SK-N-MC (cell line): Measurements from ENCODE around the gene PDZD7.

Experiments
- EZH2 ChIP-seq: fragments of 200-600 bp; sonication (generic); IDR thresholded peaks from one replicate; pipeline ENCODE4 v1.6.1; 2017; ENCODE audit warnings: antibody characterized with exemption
- POLR2AphosphoS5 ChIP-seq: IDR thresholded peaks from 2 replicates; pipeline ENCODE4 v1.6.1; 2012; ENCODE audit warnings: mild to moderate bottlenecking, low read depth, low read length, borderline replicate concordance

DNA sequence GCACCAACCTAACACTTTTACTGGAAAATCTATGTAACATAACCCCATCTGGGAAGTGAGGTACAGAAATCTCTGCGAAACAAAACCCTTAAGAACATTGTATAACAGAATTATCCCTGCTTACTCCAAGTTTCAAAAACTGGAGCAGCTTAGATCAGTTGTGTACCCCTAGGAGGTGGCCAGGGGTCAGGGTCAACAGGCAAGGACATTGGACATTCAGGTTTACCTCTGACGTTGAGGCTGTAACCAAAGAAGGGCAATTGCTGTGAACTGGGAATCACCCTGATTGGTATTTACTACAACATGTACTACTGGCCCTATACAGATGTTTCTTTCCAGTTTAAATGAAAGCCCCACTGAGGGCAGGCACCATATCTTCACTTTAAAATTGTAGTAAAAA is 13.2 kb upstream of the PDZD7 start:
- no peak for TF ChIP-seq POLR2AphosphoS5
- no peak for TF ChIP-seq EZH2
